ENCODE measurements around the gene TMEM144. TPM values are rescaled to one million over a fixed set of nuclear protein-coding genes. Genes with fewer than 3 reads are reported as not detected.

The TMEM144 gene
- total RNA-seq, 1 donor from 2014 or later = 7.6 TPM

DNA sequence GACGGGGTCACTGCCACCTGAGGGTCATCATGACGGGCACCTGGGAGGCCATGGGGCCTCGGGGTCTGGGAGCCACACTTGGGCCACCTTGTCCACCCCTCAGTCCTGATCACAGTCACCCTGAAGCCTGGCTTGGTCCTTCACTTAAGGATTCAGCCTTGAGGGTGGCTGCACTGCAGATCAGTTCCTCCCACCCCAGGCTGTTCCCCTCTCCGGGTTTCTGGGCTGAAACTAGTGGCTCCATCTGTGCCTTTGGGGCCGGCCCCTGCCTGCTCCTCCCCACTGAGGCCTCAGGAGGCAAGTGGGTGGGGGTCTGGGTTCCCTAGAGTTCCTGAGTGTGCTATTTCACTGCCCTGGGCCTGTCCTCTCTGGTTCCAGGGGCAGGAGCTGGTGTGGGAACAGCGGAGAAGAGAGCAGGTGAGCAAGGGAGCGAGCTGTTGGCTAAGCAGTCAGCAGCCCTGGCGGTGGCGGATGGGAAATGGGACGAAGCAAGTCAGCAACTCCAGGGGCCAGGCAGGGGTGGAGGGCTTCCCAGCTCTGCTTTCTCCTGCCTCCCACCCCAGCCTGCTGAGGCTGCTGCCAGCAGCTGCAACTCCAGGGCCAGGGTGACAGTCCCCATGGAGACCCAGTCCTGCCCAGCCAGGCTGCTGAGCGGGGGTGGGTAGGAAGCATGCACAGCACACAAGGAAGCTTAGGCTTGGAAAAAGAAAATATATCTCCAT is 81.2 kb downstream of the TMEM144 start:
- Mint-ChIP-seq H3K27ac (ENCODE audit: unreplicated experiment) (no peak overlapping the region), H3K36me3 (ENCODE audit: low read depth, unreplicated experiment) (no peaks in the 10 kb centered on the region), H3K4me3 (ENCODE audit: unreplicated experiment) (no peak overlapping the region), H3K27me3 (ENCODE audit: low read depth, unreplicated experiment) (no peaks in the 10 kb centered on the region), H3K4me1 (ENCODE audit: low read depth, unreplicated experiment) (no peaks in the 10 kb centered on the region), H3K9me3 (ENCODE audit: unreplicated experiment) (peaks cover 4% of the 10 kb centered on the region)
- Histone ChIP-seq H3K79me2 (ENCODE audit: insufficient read depth, low read length) (no peaks in the 10 kb centered on the region), H3K4me1 (ENCODE audit: insufficient read depth, low read length) (no peaks in the 10 kb centered on the region), H3K27me3 (ENCODE audit: insufficient read depth, low read length) (no peaks in the 10 kb centered on the region), H3K9me3 (ENCODE audit: insufficient read depth, low read depth, low read length) (no peaks in the 10 kb centered on the region), H3K36me3 (ENCODE audit: insufficient read depth, low read length) (no peaks in the 10 kb centered on the region), H3K27ac (ENCODE audit: low read depth, low read length) (no peak overlapping the region), H3K4me3 (ENCODE audit: insufficient read depth, low read depth, low read length) (no peak overlapping the region), H4K20me1 (ENCODE audit: insufficient read depth, low read length) (no peaks in the 10 kb centered on the region), H3K9ac (ENCODE audit: low read length) (no peak overlapping the region), H2AFZ (ENCODE audit: low read depth, low read length) (no peak overlapping the region), H3K4me2 (ENCODE audit: low read length) (no peak overlapping the region)
- DNase-seq (ENCODE audit: low read depth) = no peak
- no peak for FAIRE-seq
- TF ChIP-seq, protein P1, sequence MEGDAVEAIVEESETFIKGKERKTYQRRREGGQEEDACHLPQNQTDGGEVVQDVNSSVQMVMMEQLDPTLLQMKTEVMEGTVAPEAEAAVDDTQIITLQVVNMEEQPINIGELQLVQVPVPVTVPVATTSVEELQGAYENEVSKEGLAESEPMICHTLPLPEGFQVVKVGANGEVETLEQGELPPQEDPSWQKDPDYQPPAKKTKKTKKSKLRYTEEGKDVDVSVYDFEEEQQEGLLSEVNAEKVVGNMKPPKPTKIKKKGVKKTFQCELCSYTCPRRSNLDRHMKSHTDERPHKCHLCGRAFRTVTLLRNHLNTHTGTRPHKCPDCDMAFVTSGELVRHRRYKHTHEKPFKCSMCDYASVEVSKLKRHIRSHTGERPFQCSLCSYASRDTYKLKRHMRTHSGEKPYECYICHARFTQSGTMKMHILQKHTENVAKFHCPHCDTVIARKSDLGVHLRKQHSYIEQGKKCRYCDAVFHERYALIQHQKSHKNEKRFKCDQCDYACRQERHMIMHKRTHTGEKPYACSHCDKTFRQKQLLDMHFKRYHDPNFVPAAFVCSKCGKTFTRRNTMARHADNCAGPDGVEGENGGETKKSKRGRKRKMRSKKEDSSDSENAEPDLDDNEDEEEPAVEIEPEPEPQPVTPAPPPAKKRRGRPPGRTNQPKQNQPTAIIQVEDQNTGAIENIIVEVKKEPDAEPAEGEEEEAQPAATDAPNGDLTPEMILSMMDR (IDR thresholded peaks at IDR 0.05; ENCODE audit: insufficient read depth, low read depth, low read length) = no peak
- no peak for TF ChIP-seq EZH2 (IDR thresholded peaks at IDR 0.05; ENCODE audit: insufficient read depth, low read length)

DNA sequence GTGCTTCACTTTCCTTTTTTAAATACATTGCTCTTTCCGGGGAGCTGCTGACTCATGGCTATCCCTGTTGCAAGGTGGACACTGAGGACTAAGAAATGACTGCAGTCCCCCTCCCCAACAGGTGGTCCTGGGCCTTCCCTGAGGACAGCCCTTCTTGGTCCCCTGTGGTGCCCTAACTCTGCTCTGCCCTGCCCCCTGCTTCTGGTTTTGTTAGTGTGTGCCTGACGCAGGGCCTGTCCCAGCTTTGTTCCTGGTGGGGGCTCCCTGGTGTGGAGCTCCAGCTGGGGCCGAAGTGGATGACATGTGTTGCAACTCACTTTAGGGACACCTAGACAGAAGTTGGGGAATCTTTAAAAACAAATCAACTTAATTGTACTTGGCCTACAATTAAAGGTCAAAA is 81.9 kb downstream of the TMEM144 start:
- H3K79me2 ChIP-seq (ENCODE audit: insufficient read depth, low read length) = no peaks in the 10 kb centered on the region
- H3K4me3 Mint-ChIP-seq (ENCODE audit: unreplicated experiment) = no peak overlapping the region
- H3K9me3 Mint-ChIP-seq (ENCODE audit: unreplicated experiment) = peaks cover 4% of the 10 kb centered on the region
- H3K4me1 ChIP-seq (ENCODE audit: insufficient read depth, low read length) = no peaks in the 10 kb centered on the region
- no peaks in the 10 kb centered on the region for H3K4me1 Mint-ChIP-seq (ENCODE audit: low read depth, unreplicated experiment)
- H3K9me3 ChIP-seq (ENCODE audit: insufficient read depth, low read depth, low read length) = no peaks in the 10 kb centered on the region
- no peaks in the 10 kb centered on the region for H3K27me3 ChIP-seq (ENCODE audit: insufficient read depth, low read length)
- H3K9ac ChIP-seq (ENCODE audit: low read length) = no peak overlapping the region
- TF ChIP-seq, protein P1 (IDR thresholded peaks at IDR 0.05; ENCODE audit: insufficient read depth, low read depth, low read length) = no peak
- no peak for TF ChIP-seq EZH2 (IDR thresholded peaks at IDR 0.05; ENCODE audit: insufficient read depth, low read length)
- H3K27ac ChIP-seq (ENCODE audit: low read depth, low read length) = no peak overlapping the region
- no peaks in the 10 kb centered on the region for H3K36me3 ChIP-seq (ENCODE audit: insufficient read depth, low read length)
- no peak for DNase-seq (ENCODE audit: low read depth)
- no peak overlapping the region for H2AFZ ChIP-seq (ENCODE audit: low read depth, low read length)
- no peak overlapping the region for H3K27ac Mint-ChIP-seq (ENCODE audit: unreplicated experiment)
- H3K36me3 Mint-ChIP-seq (ENCODE audit: low read depth, unreplicated experiment) = no peaks in the 10 kb centered on the region
- H4K20me1 ChIP-seq (ENCODE audit: insufficient read depth, low read length) = no peaks in the 10 kb centered on the region
- H3K27me3 Mint-ChIP-seq (ENCODE audit: low read depth, unreplicated experiment) = no peaks in the 10 kb centered on the region
- H3K4me3 ChIP-seq (ENCODE audit: insufficient read depth, low read depth, low read length) = no peak overlapping the region
- no peak for FAIRE-seq
- no peak overlapping the region for H3K4me2 ChIP-seq (ENCODE audit: low read length)

DNA sequence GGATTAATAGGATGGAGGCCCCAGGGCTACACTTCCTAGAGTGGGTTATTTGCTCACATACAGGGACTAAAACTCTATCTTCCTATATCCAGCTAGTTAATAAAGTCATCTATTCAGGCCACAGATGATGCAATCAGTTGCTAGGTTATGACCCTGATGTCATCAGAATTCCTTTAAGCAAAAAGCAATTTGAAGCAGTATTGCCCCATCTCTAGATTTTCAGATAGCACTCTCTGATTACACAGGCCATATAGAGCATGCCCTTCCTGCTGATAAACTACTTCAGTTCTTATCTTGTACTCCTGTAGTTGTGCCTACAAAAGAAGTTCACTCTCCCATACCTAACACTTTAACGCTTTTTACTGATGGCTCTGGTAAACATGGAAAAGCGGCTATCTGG is 84.8 kb downstream of the TMEM144 start:
- Histone ChIP-seq H3K4me1 (ENCODE audit: insufficient read depth, low read length) (no peaks in the 10 kb centered on the region), H3K9me3 (ENCODE audit: insufficient read depth, low read depth, low read length) (no peaks in the 10 kb centered on the region), H4K20me1 (ENCODE audit: insufficient read depth, low read length) (no peaks in the 10 kb centered on the region), H3K27me3 (ENCODE audit: insufficient read depth, low read length) (no peaks in the 10 kb centered on the region), H3K9ac (ENCODE audit: low read length) (no peak overlapping the region), H3K4me3 (ENCODE audit: insufficient read depth, low read depth, low read length) (no peak overlapping the region), H3K36me3 (ENCODE audit: insufficient read depth, low read length) (no peaks in the 10 kb centered on the region), H3K4me2 (ENCODE audit: low read length) (no peak overlapping the region), H3K79me2 (ENCODE audit: insufficient read depth, low read length) (no peaks in the 10 kb centered on the region), H3K27ac (ENCODE audit: low read depth, low read length) (no peak overlapping the region), H2AFZ (ENCODE audit: low read depth, low read length) (no peak overlapping the region)
- H3K4me1 Mint-ChIP-seq (ENCODE audit: low read depth, unreplicated experiment) = no peaks in the 10 kb centered on the region
- TF ChIP-seq, protein P1 (IDR thresholded peaks at IDR 0.05; ENCODE audit: insufficient read depth, low read depth, low read length) = no peak
- no peak for TF ChIP-seq EZH2 (IDR thresholded peaks at IDR 0.05; ENCODE audit: insufficient read depth, low read length)
- H3K4me3 Mint-ChIP-seq (ENCODE audit: unreplicated experiment) = no peak overlapping the region
- no peaks in the 10 kb centered on the region for H3K36me3 Mint-ChIP-seq (ENCODE audit: low read depth, unreplicated experiment)
- FAIRE-seq (no peak), DNase-seq (ENCODE audit: low read depth) (no peak)
- H3K27ac Mint-ChIP-seq (ENCODE audit: unreplicated experiment) = no peak overlapping the region
- peaks cover 4% of the 10 kb centered on the region for H3K9me3 Mint-ChIP-seq (ENCODE audit: unreplicated experiment)
- H3K27me3 Mint-ChIP-seq (ENCODE audit: low read depth, unreplicated experiment) = no peaks in the 10 kb centered on the region
